HEK293 (cell line): ENCODE measurements around the gene EMC6.

Experiments used
- HOXD13 ChIP-seq: sonication (generic); formaldehyde crosslinking; IDR thresholded peaks from 2 replicates; pipeline ENCODE4 v1.8.0; 2022; ENCODE audit warnings: missing genetic modification reagents, borderline replicate concordance
- MYNN ChIP-seq: fragments of 450-650 bp; formaldehyde crosslinking; IDR thresholded peaks from 2 replicates; pipeline ENCODE4 v1.5.1; 2016; ENCODE audit warnings: missing biosample characterization, missing genetic modification characterization, borderline replicate concordance
- REPIN1 ChIP-seq: fragments of 450-650 bp; formaldehyde crosslinking; IDR thresholded peaks from 2 replicates; pipeline ENCODE4 v1.5.1; 2017; ENCODE audit warnings: missing biosample characterization, missing genetic modification characterization, low read depth
- TSHZ1 ChIP-seq: fragments of 450-650 bp; formaldehyde crosslinking; IDR thresholded peaks from 2 replicates; pipeline ENCODE4 v1.5.1; 2016; ENCODE audit warnings: missing biosample characterization, missing genetic modification characterization, borderline replicate concordance
- ZBTB10 ChIP-seq: fragments of 450-650 bp; formaldehyde crosslinking; IDR thresholded peaks from 2 replicates; pipeline ENCODE4 v1.5.1; 2016; ENCODE audit warnings: missing biosample characterization, missing genetic modification characterization
- ZBTB21 ChIP-seq: fragments of 450-650 bp; formaldehyde crosslinking; IDR thresholded peaks from 2 replicates; pipeline ENCODE4 v1.5.1; 2017; ENCODE audit warnings: missing biosample characterization, missing genetic modification characterization
- ZBTB26 ChIP-seq: fragments of 450-650 bp; formaldehyde crosslinking; optimal IDR thresholded peaks from 2 replicates; pipeline ENCODE3; 2016; ENCODE audit warnings: missing biosample characterization, mild to moderate bottlenecking, missing genetic modification characterization
- ZBTB48 ChIP-seq: fragments of 450-650 bp; formaldehyde crosslinking; IDR thresholded peaks from 2 replicates; pipeline ENCODE4 v1.5.1; 2016; ENCODE audit warnings: missing biosample characterization, missing genetic modification characterization
- ZNF114 ChIP-seq: fragments of 450-650 bp; formaldehyde crosslinking; IDR thresholded peaks from 2 replicates; pipeline ENCODE4 v1.5.0; 2017; ENCODE audit warnings: missing biosample characterization, missing genetic modification characterization
- ZNF19 ChIP-seq: fragments of 450-650 bp; formaldehyde crosslinking; IDR thresholded peaks from 2 replicates; pipeline ENCODE4; 2016; ENCODE audit warnings: missing biosample characterization, missing genetic modification characterization, low read depth
- ZNF24 ChIP-seq: fragments of 450-650 bp; formaldehyde crosslinking; IDR thresholded peaks from 2 replicates; pipeline ENCODE4 v1.5.1; 2016; ENCODE audit warnings: missing biosample characterization, missing genetic modification characterization
- ZNF354C ChIP-seq: fragments of 450-650 bp; formaldehyde crosslinking; IDR thresholded peaks from 2 replicates; pipeline ENCODE4 v1.5.1; 2016; ENCODE audit warnings: missing biosample characterization, missing genetic modification characterization, low read depth, borderline replicate concordance
- ZNF514 ChIP-seq: fragments of 450-650 bp; formaldehyde crosslinking; IDR thresholded peaks from 2 replicates; pipeline ENCODE4 v1.5.1; 2016; ENCODE audit warnings: missing biosample characterization, missing genetic modification characterization
- ZNF555 ChIP-seq: fragments of 450-650 bp; formaldehyde crosslinking; conservative IDR thresholded peaks from 2 replicates; pipeline ENCODE4 v1.5.1; 2017; ENCODE audit warnings: missing biosample characterization, mild to moderate bottlenecking, missing genetic modification characterization, inconsistent platforms
- ZNF561 ChIP-seq: fragments of 450-650 bp; IDR thresholded peaks from 2 replicates; pipeline ENCODE4 v1.5.1; 2018; ENCODE audit warnings: missing biosample characterization, missing genetic modification characterization, borderline replicate concordance
- ZNF571 ChIP-seq: fragments of 450-650 bp; formaldehyde crosslinking; IDR thresholded peaks from 2 replicates; pipeline ENCODE4 v1.5.0; 2017; ENCODE audit warnings: missing biosample characterization, missing genetic modification characterization
- ZNF596 ChIP-seq: fragments of 450-650 bp; IDR thresholded peaks from 2 replicates; pipeline ENCODE4 v1.5.0; 2018; ENCODE audit warnings: missing biosample characterization, mild to moderate bottlenecking, missing genetic modification characterization, moderate library complexity
- ZNF600 ChIP-seq: fragments of 450-650 bp; formaldehyde crosslinking; IDR thresholded peaks from 2 replicates; pipeline ENCODE4 v1.5.1; 2016; ENCODE audit warnings: missing biosample characterization, missing genetic modification characterization
- ZNF645 ChIP-seq: fragments of 450-650 bp; formaldehyde crosslinking; IDR thresholded peaks from 2 replicates; pipeline ENCODE4; 2016; ENCODE audit warnings: missing biosample characterization, missing genetic modification characterization
- ZNF776 ChIP-seq: fragments of 450-650 bp; formaldehyde crosslinking; IDR thresholded peaks from 2 replicates; pipeline ENCODE4 v1.5.0; 2017; ENCODE audit warnings: missing biosample characterization, missing genetic modification characterization, borderline replicate concordance
- ZNF830 ChIP-seq: fragments of 450-650 bp; IDR thresholded peaks from 2 replicates; pipeline ENCODE4 v1.5.0; 2018; ENCODE audit warnings: missing biosample characterization, missing genetic modification characterization, low read depth, mild to moderate bottlenecking, moderate library complexity
- ZSCAN16 ChIP-seq: fragments of 450-650 bp; formaldehyde crosslinking; IDR thresholded peaks from 2 replicates; pipeline ENCODE4 v1.5.1; 2016; ENCODE audit warnings: missing biosample characterization, missing genetic modification characterization
- ZSCAN18 ChIP-seq: fragments of 450-650 bp; formaldehyde crosslinking; IDR thresholded peaks from 2 replicates; pipeline ENCODE4 v1.5.1; 2016; ENCODE audit warnings: missing biosample characterization, missing genetic modification characterization
- TF ChIP-seq, protein P1 (sequence below): fragments of 450-650 bp; formaldehyde crosslinking; IDR thresholded peaks from 2 replicates; pipeline ENCODE4 v1.5.1; 2016; ENCODE audit warnings: missing biosample characterization, missing genetic modification characterization
- TF ChIP-seq, protein P2 (sequence below): fragments of 450-650 bp; formaldehyde crosslinking; IDR thresholded peaks from 2 replicates; pipeline ENCODE4 v1.5.1; 2016; ENCODE audit warnings: missing biosample characterization, missing genetic modification characterization

Gene EMC6

GRCh38 chr17:3668279-3669084 lies at the start of gene EMC6, which contains the start of gene TAX1BP3 (continued):
- TF ChIP-seq TSHZ1 (no peak), MYNN (no peak), ZBTB10 (peak; percentile 83), ZBTB48 (tag by site-specific recombination) (peak; percentile 14), ZBTB21 (tag by site-specific recombination) (no peak; the same call in 1 of the 2 replicates), HOXD13 (CRISPR knock-in tag) (no peak), ZNF776 (tag by site-specific recombination) (no peak), ZNF600 (peak; percentile 85), ZNF596 (tag by site-specific recombination) (no peak), ZNF24 (tag by site-specific recombination) (peak; percentile 44; the same call in 1 of the 2 replicates), ZNF555 (tag by site-specific recombination) (no peak), ZSCAN18 (tag by site-specific recombination) (0 out of 2 replicates have a peak, but pooled peaks have one; percentile 11), ZNF354C (no peak), ZNF19 (tag by site-specific recombination) (no peak), ZNF514 (tag by site-specific recombination) (no peak), ZBTB26 (tag by site-specific recombination) (peak; percentile 79), ZNF830 (no peak), ZNF114 (no peak), ZSCAN16 (peak; percentile 84), ZNF561 (tag by site-specific recombination) (no peak; the same call in 1 of the 2 replicates), REPIN1 (no peak), ZNF645 (tag by site-specific recombination) (no peak), ZNF571 (no peak)
- TF ChIP-seq, protein P1, sequence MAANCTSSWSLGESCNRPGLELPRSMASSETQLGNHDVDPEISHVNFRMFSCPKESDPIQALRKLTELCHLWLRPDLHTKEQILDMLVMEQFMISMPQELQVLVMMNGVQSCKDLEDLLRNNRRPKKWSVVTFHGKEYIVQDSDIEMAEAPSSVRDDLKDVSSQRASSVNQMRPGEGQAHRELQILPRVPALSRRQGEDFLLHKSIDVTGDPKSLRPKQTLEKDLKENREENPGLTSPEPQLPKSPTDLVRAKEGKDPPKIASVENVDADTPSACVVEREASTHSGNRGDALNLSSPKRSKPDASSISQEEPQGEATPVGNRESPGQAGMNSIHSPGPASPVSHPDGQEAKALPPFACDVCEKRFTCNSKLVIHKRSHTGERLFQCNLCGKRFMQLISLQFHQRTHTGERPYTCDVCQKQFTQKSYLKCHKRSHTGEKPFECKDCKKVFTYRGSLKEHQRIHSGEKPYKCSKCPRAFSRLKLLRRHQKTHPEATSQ (tag by site-specific recombination): no peak
- TF ChIP-seq, protein P2, sequence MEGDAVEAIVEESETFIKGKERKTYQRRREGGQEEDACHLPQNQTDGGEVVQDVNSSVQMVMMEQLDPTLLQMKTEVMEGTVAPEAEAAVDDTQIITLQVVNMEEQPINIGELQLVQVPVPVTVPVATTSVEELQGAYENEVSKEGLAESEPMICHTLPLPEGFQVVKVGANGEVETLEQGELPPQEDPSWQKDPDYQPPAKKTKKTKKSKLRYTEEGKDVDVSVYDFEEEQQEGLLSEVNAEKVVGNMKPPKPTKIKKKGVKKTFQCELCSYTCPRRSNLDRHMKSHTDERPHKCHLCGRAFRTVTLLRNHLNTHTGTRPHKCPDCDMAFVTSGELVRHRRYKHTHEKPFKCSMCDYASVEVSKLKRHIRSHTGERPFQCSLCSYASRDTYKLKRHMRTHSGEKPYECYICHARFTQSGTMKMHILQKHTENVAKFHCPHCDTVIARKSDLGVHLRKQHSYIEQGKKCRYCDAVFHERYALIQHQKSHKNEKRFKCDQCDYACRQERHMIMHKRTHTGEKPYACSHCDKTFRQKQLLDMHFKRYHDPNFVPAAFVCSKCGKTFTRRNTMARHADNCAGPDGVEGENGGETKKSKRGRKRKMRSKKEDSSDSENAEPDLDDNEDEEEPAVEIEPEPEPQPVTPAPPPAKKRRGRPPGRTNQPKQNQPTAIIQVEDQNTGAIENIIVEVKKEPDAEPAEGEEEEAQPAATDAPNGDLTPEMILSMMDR: no peak
